NB4 (cell line): Measurements from ENCODE around the gene CRYBA4.

ENCODE experiments used
- MYC ChIP-seq: IDR thresholded peaks from 2 replicates; pipeline ENCODE4 v1.6.1; 2011; ENCODE audit warnings: low read depth, low read length
- POLR2A ChIP-seq: IDR thresholded peaks from 2 replicates; pipeline ENCODE4 v1.6.1; 2011; ENCODE audit warnings: mild to moderate bottlenecking; ENCODE audit not compliant: insufficient read length; ENCODE audit errors: extremely low read depth
- TF ChIP-seq, protein P1 (sequence below): IDR thresholded peaks from 2 replicates; pipeline ENCODE4 v1.6.1; 2011; ENCODE audit warnings: low read depth, low read length
- TF ChIP-seq, protein P2 (sequence below): IDR thresholded peaks from one replicate; pipeline ENCODE4 v1.5.1; 2012; ENCODE audit warnings: low read depth, low read length

DNA sequence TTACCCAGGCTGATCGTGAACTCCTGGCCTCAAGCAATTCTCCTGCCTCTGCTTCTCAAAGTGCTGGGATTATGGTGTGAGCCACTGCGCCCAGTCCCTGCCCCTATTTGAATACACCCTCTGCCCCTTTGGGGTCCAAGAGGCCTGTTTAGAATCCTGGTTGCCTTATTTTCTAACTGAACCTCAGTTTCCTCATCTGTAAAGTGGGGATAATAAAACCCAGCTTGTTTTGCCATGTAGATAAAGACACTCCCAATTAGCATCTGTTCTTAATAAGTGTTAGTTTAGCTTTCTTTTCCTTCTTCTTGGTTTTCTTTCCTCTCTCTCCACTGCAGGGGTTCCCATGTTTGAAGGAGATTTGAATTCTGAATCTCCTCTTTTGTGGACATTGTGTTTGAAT, 40.4 kb downstream of the CRYBA4 start:
- TF ChIP-seq POLR2A (no peak), MYC (no peak)
- TF ChIP-seq, protein P1, sequence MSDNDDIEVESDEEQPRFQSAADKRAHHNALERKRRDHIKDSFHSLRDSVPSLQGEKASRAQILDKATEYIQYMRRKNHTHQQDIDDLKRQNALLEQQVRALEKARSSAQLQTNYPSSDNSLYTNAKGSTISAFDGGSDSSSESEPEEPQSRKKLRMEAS, result no peak
- TF ChIP-seq, protein P2, sequence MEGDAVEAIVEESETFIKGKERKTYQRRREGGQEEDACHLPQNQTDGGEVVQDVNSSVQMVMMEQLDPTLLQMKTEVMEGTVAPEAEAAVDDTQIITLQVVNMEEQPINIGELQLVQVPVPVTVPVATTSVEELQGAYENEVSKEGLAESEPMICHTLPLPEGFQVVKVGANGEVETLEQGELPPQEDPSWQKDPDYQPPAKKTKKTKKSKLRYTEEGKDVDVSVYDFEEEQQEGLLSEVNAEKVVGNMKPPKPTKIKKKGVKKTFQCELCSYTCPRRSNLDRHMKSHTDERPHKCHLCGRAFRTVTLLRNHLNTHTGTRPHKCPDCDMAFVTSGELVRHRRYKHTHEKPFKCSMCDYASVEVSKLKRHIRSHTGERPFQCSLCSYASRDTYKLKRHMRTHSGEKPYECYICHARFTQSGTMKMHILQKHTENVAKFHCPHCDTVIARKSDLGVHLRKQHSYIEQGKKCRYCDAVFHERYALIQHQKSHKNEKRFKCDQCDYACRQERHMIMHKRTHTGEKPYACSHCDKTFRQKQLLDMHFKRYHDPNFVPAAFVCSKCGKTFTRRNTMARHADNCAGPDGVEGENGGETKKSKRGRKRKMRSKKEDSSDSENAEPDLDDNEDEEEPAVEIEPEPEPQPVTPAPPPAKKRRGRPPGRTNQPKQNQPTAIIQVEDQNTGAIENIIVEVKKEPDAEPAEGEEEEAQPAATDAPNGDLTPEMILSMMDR, result no peak
